Kidney (tissue), 14 donors: ENCODE data around the gene ST14. TPM values are rescaled to one million over a fixed set of nuclear protein-coding genes. Genes with fewer than 3 reads are reported as not detected.

Experiments
- DNase-seq, 5 donors: peaks; one replicate each; pipeline ENCODE4 v3.0.0-alpha.2; 2013 to 2020
- FAIRE-seq: peaks from 2 replicates; lab custom pipeline; 2012; peaks lifted over from hg19 to GRCh38; lab: Jason Lieb, UNC
- H3K27ac ChIP-seq, 2 donors: one replicate each; pipeline ENCODE4 v1.7.0; 2013; ENCODE audit warnings: low read depth in 2 of 2, low read length in 2 of 2, inconsistent platforms in 1 of 2
- H3K27me3 ChIP-seq: one replicate; pipeline ENCODE4 v1.7.1; 2013; ENCODE audit warnings: low read length, inconsistent platforms; ENCODE audit not compliant: control insufficient read depth, insufficient read depth
- H3K36me3 ChIP-seq, 3 donors: one replicate each; pipeline versions ENCODE4 v1.7.0 to v1.7.1; 2013; ENCODE audit warnings: low read length in 3 of 3, control low read depth in 1 of 3, inconsistent platforms in 1 of 3; ENCODE audit not compliant: insufficient read depth in 3 of 3, control insufficient read depth in 2 of 3
- H3K4me1 ChIP-seq, 3 donors: one replicate each; pipeline versions ENCODE4 v1.7.0 to v1.7.1; 2013; ENCODE audit warnings: low read length in 3 of 3, inconsistent platforms in 1 of 3, low read depth in 1 of 3; ENCODE audit not compliant: control insufficient read depth in 2 of 3, insufficient read depth in 2 of 3
- H3K4me3 ChIP-seq, 3 donors: one replicate each; pipeline versions ENCODE4 v1.7.0 to v1.8.1; 2013; ENCODE audit warnings: low read length in 3 of 3, control low read depth in 1 of 3, inconsistent platforms in 1 of 3
- H3K9ac ChIP-seq, 3 donors: one replicate each; pipeline versions ENCODE4 v1.7.0 to v1.7.1; 2013; ENCODE audit warnings: low read length in 3 of 3, control low read depth in 1 of 3, inconsistent platforms in 1 of 3
- H3K9me3 ChIP-seq, 3 donors: one replicate each; pipeline versions ENCODE4 v1.7.0 to v1.7.1; 2013; ENCODE audit warnings: low read length in 3 of 3, control low read depth in 1 of 3, inconsistent platforms in 1 of 3; ENCODE audit not compliant: control insufficient read depth in 2 of 3, insufficient read depth in 1 of 3
- intact Hi-C: fragments of 100-400 bp; cut with DNase I; formaldehyde crosslinking; loops from one replicate; pipeline ENCODE4 v1.11.1; 2022
- polyA plus RNA-seq: library from polyadenylated mRNA; stranded (reverse); fragments of 350-450 nt; fragmentation: Illumina TruSeq; extraction: RNeasy Lipid Tissue Mini Kit (QIAGEN cat#74804); gene quantifications from one replicate; pipeline ENCODE4 v1.2.3, GENCODE V29; 2014; ENCODE audit warnings: low read depth, low replicate concordance; ENCODE audit not compliant: insufficient read depth
- total RNA-seq: library from RNA; stranded (reverse); fragmentation: NEBNext Ultra II Directional; extraction: Animal tissue kit (Norgen Biotek cat#: 25700); gene quantifications from one replicate; pipeline ENCODE4 v1.2.1, GENCODE V29; 2021
- TF ChIP-seq, protein P1 (sequence below): IDR thresholded peaks from 3 replicates; pipeline ENCODE4 v1.5.1; 2012; ENCODE audit warnings: mild to moderate bottlenecking, moderate library complexity, borderline replicate concordance; ENCODE audit not compliant: insufficient read depth; ENCODE audit errors: extremely low read depth
- donor health status: control.
- donor health status: control.
- donor health status: control.
- donor health status: control.
- donor health status: control.
- donor health status: DM: yes; HTN: yes; CAD: no.
- donor health status: Normal renal cell carcinoma (clear cell type).

The ST14 gene
- total and polyA plus RNA-seq, 2 donors from 2014 or later = 59.3 to 139 TPM

DNA sequence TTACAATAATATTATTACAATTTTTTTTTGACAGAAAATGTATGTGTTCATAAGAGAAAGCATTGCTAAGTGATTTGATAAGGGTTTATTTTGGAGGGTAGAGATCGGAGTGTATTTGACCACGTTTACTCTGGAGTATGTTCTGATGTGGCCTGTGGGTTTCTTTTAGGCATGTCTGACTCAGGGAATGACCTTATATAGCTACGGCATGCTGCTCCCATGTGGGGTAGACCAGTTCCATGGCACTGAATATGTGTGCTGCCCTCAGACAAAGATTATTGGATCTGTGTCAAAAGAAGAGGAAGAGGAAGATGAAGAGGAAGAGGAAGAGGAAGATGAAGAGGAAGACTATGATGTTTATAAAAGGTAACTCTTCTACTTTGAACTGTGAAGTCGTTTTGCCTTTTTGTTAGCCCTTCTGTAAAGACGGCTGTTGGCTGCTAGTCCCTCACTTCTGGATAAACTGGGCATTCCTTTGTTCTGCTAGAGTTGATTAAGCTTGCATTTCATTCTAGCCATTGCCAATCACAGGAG, 38.1 kb upstream of the ST14 start:
- Histone ChIP-seq H3K9me3 (no peaks in the 10 kb centered on the region), H3K36me3 (peaks cover 4 to 24% (median 23%) of the 10 kb centered on the region in 3 donors), H3K27ac (no peak overlapping the region), H3K4me3 (no peak overlapping the region), H3K9ac (no peak overlapping the region), H3K27me3 (no peaks in the 10 kb centered on the region), H3K4me1 (peaks cover 0 to 7% (median 7%) of the 10 kb centered on the region in 3 donors)
- DNase-seq = no peak
- no peak for FAIRE-seq
- intact Hi-C loops = no loop called here
- TF ChIP-seq, protein P1, sequence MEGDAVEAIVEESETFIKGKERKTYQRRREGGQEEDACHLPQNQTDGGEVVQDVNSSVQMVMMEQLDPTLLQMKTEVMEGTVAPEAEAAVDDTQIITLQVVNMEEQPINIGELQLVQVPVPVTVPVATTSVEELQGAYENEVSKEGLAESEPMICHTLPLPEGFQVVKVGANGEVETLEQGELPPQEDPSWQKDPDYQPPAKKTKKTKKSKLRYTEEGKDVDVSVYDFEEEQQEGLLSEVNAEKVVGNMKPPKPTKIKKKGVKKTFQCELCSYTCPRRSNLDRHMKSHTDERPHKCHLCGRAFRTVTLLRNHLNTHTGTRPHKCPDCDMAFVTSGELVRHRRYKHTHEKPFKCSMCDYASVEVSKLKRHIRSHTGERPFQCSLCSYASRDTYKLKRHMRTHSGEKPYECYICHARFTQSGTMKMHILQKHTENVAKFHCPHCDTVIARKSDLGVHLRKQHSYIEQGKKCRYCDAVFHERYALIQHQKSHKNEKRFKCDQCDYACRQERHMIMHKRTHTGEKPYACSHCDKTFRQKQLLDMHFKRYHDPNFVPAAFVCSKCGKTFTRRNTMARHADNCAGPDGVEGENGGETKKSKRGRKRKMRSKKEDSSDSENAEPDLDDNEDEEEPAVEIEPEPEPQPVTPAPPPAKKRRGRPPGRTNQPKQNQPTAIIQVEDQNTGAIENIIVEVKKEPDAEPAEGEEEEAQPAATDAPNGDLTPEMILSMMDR = no peak

DNA sequence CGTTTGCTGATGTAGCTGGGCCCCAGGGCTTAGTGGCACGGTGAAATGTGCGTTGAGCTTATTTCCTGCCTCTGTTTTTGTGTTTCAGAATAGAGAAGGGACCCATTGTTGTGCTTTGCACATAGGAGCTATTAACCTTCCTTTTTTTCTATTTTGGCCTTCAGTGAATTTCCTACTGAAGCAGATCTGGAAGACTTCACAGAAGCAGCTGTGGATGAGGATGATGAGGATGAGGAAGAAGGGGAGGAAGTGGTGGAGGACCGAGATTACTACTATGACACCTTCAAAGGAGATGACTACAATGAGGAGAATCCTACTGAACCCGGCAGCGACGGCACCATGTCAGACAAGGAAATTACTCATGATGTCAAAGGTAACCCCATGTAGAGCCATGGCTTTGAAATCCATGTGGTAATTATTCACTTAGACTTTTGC, 37.4 kb upstream of the ST14 start:
- Histone ChIP-seq H3K27me3 (no peaks in the 10 kb centered on the region), H3K4me1 (peaks cover 0 to 7% (median 7%) of the 10 kb centered on the region in 3 donors), H3K9ac (no peak overlapping the region), H3K27ac (no peak overlapping the region), H3K4me3 (no peak overlapping the region), H3K9me3 (no peaks in the 10 kb centered on the region), H3K36me3 (peaks cover 4 to 25% (median 23%) of the 10 kb centered on the region in 3 donors)
- intact Hi-C loops = no loop called here
- TF ChIP-seq, protein P1 = no peak
- no peak for DNase-seq
- no peak for FAIRE-seq

DNA sequence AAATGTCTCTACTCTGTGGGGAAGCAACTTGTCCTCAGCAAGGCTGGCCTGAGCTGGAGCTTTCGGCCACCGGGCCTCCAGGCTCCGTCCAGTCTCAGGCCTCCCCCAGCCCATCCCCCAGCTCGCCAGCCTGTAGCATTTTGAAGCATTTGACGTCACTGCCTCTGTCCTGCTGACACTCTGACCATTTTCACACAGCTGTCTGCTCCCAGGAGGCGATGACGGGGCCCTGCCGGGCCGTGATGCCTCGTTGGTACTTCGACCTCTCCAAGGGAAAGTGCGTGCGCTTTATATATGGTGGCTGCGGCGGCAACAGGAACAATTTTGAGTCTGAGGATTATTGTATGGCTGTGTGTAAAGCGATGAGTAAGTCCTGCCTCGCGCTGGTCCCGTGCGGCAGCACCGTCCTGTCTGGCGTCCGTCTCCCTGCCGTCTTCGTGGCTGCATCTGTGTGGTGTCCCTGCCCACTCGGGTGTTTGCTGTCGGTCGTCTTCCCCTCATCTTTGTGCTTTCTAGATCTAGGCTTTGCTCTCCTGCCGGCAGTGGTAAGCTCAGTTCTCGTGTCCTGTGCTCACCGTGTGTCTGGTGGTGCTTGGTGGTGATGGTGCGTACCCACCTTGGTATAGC, 36.1 kb upstream of the ST14 start:
- H3K9me3 ChIP-seq = no peaks in the 10 kb centered on the region
- peaks cover 0 to 7% (median 7%) of the 10 kb centered on the region in 3 donors for H3K4me1 ChIP-seq
- DNase-seq (peak in 1 of 5 donors; percentile 59), FAIRE-seq (no peak)
- no peak overlapping the region for H3K4me3 ChIP-seq
- H3K27ac ChIP-seq = no peak overlapping the region
- peaks cover 6 to 34% (median 26%) of the 10 kb centered on the region in 3 donors for H3K36me3 ChIP-seq
- intact Hi-C loops = no loop called here
- no peaks in the 10 kb centered on the region for H3K27me3 ChIP-seq
- TF ChIP-seq, protein P1 = no peak
- no peak overlapping the region for H3K9ac ChIP-seq
